Thyroid gland (tissue), 4 donors: ENCODE results near the gene FURIN. TPM values are rescaled to one million over a fixed set of nuclear protein-coding genes. Genes with fewer than 3 reads are reported as not detected.
A peak's percentile ranks its signal among the peaks of the same experiment; 100 is the strongest.
"Not testable (repeated sequence)": the region's sequence is repeated elsewhere in the genome, so short reads cannot be mapped to it uniquely, and the experiment has no call there.

Experiments
- DNase-seq, 2 donors: peaks; one replicate each; pipeline ENCODE4 v3.0.0-alpha.2; 2019
- H3K27ac ChIP-seq, 3 donors: fragments of 200-600 bp; sonication (generic); 1 replicate in 2 of 3; 2 replicates in 1 of 3; pipeline ENCODE4 v1.5.1; 2016 to 2019; ENCODE audit warnings: mild to moderate bottlenecking in 1 of 3, moderate library complexity in 1 of 3
- H3K27me3 ChIP-seq: fragments of 200-600 bp; sonication (generic); one replicate; pipeline ENCODE4 v1.5.1; 2019
- H3K36me3 ChIP-seq, 2 donors: fragments of 200-600 bp; sonication (generic); one replicate each; pipeline ENCODE4 v1.5.1; 2016 to 2019
- H3K4me1 ChIP-seq, 2 donors: fragments of 200-600 bp; sonication (generic); one replicate each; pipeline ENCODE4 v1.5.1; 2017 to 2019
- H3K4me3 ChIP-seq, 3 donors: fragments of 200-600 bp; sonication (generic); replicated peaks in 1 of 3; 1 replicate in 2 of 3; 2 replicates in 1 of 3; pipeline ENCODE4 v1.5.1; 2016; ENCODE audit warnings: mild to moderate bottlenecking in 1 of 3
- H3K9me3 ChIP-seq: fragments of 200-600 bp; sonication (generic); one replicate; pipeline ENCODE4 v1.5.1; 2017
- POLR2A ChIP-seq, 2 donors: fragments of 450-650 bp; IDR thresholded peaks; one replicate each; pipeline ENCODE4 v1.6.1; 2017; ENCODE audit warnings: antibody characterized with exemption in 2 of 2, mild to moderate bottlenecking in 2 of 2, moderate library complexity in 1 of 2
- WGBS, 2 donors: methylation state at CpG; one replicate each; pipeline ENCODE4 v1.1.5; 2017; 5-methylcytosine and 5-hydroxymethylcytosine counted together
- intact Hi-C: fragments of 100-400 bp; cut with DNase I; formaldehyde crosslinking; loops from one replicate; pipeline ENCODE4 v1.15.1; 2023
- total RNA-seq, 4 donors: library from RNA; depleted of rRNA; stranded (reverse); fragments of >200 nt; gene quantifications; one replicate each; pipeline ENCODE4 v1.2.3, GENCODE V29; 2016
- TF ChIP-seq, protein P1 (sequence below), 6 experiments: fragments of 200-600 bp in 3 of 6; fragments of 450-650 bp in 3 of 6; sonication (generic) in 3 of 6; IDR thresholded peaks; one replicate each; pipeline ENCODE4 v1.5.1; 2016 to 2019; ENCODE audit warnings: antibody characterized with exemption in 6 of 6, mild to moderate bottlenecking in 2 of 6, inconsistent platforms in 1 of 6, moderate library complexity in 1 of 6

FURIN gene
- total RNA-seq, 4 donors from 2014 or later, result 88.6 to 128 (median 102) TPM

DNA sequence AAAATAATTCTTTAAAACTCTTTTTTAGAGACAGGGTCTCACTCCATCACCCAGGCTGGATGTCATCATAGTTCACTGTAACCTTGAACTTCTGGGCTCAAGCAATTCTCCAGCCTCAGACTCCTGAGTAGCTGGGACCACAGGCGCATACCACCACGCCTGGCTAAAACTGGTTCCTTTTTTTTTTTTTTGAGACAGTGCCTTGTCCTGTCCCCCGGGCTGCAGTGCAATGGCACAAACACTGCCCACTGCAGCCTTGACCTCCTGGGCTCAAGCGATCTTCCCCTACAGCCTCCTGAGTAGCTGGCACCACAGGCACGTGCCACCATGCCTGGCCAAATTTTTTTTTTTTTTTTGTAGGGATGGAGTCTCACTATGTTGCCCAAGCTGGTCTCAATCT lies 23.7 kb upstream of the FURIN start:
- intact Hi-C loops, result no loop called here
- Histone ChIP-seq H3K4me1 (peaks cover 15 to 35% of the 10 kb centered on the region in 2 donors), H3K27me3 (no peaks in the 10 kb centered on the region), H3K36me3 (no peaks in the 10 kb centered on the region), H3K27ac (peak overlapping the region in 2 of 3 donors; percentile 53 to 67), H3K4me3 (no peak overlapping the region), H3K9me3 (no peaks in the 10 kb centered on the region)
- 86 to 89% methylated on average over 5 of the region's 5 CpGs for WGBS, 2 donors
- TF ChIP-seq, protein P1, sequence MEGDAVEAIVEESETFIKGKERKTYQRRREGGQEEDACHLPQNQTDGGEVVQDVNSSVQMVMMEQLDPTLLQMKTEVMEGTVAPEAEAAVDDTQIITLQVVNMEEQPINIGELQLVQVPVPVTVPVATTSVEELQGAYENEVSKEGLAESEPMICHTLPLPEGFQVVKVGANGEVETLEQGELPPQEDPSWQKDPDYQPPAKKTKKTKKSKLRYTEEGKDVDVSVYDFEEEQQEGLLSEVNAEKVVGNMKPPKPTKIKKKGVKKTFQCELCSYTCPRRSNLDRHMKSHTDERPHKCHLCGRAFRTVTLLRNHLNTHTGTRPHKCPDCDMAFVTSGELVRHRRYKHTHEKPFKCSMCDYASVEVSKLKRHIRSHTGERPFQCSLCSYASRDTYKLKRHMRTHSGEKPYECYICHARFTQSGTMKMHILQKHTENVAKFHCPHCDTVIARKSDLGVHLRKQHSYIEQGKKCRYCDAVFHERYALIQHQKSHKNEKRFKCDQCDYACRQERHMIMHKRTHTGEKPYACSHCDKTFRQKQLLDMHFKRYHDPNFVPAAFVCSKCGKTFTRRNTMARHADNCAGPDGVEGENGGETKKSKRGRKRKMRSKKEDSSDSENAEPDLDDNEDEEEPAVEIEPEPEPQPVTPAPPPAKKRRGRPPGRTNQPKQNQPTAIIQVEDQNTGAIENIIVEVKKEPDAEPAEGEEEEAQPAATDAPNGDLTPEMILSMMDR (IDR thresholded peaks at IDR 0.05), result no peak
- TF ChIP-seq POLR2A (IDR thresholded peaks at IDR 0.05), result no peak
- no peak for DNase-seq

DNA sequence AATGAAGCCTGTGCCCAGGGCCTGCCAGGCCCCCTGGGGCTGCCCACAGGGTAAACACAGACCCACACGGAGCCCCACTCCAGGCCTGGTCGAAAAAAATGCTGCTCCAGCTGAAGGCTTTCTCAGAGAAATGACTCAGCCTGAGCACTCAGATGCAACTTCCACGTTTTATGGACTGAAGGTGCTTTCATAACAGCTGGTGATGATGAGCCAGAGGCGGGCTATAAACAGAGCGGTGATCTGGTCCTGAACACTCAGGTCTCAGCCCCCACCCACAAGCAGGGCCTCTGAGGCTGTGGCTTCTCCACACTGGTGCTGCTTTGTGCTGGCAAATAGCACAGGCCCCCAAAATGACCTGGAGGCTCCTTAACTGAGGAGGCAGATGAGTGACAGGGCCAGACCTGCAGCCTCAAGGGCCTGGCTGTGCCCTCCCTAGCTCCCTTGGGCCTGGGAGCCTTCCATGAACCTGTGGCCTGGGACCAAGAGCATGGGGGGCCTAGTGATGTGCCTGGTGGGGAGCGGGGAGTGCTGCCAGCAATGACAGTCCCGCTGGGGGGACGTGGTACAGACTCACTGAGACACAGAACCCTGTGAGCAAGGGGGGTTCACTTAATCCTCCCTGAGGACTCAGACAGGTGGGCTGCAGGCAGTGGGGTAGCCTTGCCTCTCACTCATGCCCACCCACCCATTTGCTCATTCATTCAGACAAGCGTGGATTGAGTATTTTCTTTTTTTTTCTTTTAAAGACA lies 23.0 kb upstream of the FURIN start:
- 49 to 70% methylated on average over 8 to 9 of the region's 9 CpGs for WGBS, 2 donors
- intact Hi-C loops, result no loop called here
- no peak for TF ChIP-seq POLR2A (IDR thresholded peaks at IDR 0.05)
- TF ChIP-seq, protein P1 (IDR thresholded peaks at IDR 0.05), result no peak

DNA sequence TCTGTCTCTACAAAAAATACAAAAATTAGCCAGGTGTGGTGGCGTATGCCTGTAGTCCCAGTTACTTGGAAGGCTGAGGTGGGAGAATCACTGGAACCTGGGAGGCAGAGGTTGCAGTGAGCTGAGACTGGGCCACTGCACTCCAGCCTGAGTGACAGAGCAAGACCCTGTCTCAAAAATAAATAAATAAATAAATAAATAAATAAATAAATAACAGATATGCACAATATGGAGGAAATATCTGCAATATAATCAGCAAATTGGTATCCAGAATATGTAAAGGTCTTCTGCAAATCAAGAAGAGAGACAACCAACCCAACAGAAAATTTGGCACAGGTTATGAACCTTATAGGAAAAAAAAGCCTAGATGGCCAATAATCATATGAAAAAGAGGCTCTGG lies 19.0 kb upstream of the FURIN start:
- H3K4me3 ChIP-seq, intact Hi-C loops, H3K27ac ChIP-seq, H3K9me3 ChIP-seq, H3K27me3 ChIP-seq, DNase-seq, H3K36me3 ChIP-seq: not testable (repeated sequence)
- peaks cover 0 to 11% of the 10 kb centered on the region in 2 donors for H3K4me1 ChIP-seq
- 89 to 97% methylated on average over 1 of the region's 1 CpG for WGBS, 2 donors

More for the DNA sequence above, 23.0 kb upstream of the FURIN start:
- Histone ChIP-seq H3K4me3 (no peak overlapping the region), H3K27me3 (no peaks in the 10 kb centered on the region), H3K36me3 (no peaks in the 10 kb centered on the region), H3K27ac (peak overlapping the region in 2 of 3 donors; percentile 53 to 67), H3K9me3 (no peaks in the 10 kb centered on the region), H3K4me1 (peaks cover 8 to 29% of the 10 kb centered on the region in 2 donors)
- DNase-seq, result peak; percentile 60

DNA sequence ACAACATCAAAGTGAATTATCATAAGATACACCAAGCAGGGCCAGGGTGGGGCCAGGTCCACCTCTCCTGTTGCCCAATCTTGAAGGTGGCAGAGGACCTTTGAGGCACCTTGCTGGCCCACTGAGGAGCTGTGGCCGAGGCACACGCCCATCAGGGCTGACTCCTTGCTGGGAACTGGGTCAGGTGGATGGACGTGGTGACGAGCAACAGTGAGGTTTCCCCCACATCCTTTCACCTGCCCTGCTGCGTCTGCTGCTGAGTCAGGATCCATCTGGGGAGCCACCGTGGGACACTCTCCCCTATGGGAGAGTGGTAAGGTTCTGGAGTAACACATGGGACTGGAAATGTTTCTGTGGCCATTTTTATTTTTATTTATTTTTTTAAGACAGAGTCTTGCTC lies 17.3 kb upstream of the FURIN start:
- Histone ChIP-seq H3K27me3 (no peaks in the 10 kb centered on the region), H3K9me3 (no peaks in the 10 kb centered on the region), H3K27ac (no peak overlapping the region), H3K4me1 (peaks cover 5 to 7% of the 10 kb centered on the region in 2 donors), H3K36me3 (no peaks in the 10 kb centered on the region), H3K4me3 (no peak overlapping the region)
- intact Hi-C loops, result no loop called here
- 84 to 91% methylated on average over 6 of the region's 6 CpGs for WGBS, 2 donors
- TF ChIP-seq, protein P1 (IDR thresholded peaks at IDR 0.05), result no peak
- TF ChIP-seq POLR2A (IDR thresholded peaks at IDR 0.05), result no peak
- DNase-seq, result no peak

DNA sequence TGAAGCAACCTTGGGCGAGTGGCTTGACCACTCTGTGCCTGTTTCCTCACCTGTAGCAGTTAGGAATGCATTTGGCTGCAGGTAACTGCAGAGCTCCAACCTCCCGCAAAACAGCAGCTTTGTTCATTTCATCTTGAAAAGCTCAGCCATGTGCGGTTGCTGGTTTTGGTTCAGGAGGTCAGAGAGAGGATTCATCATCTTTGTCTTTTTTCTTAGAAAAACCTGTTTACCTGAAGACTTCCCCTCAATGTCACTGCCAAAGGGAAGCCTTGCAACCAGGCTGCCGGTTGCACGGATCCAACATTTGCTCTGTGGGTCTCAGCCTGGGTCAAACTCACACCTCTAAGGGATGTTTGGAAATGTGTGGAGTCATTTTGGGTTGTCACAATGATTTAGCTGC lies 16.4 kb upstream of the FURIN start:
- DNase-seq, result no peak
- intact Hi-C loops, result no loop called here
- Histone ChIP-seq H3K4me3 (no peak overlapping the region), H3K36me3 (no peaks in the 10 kb centered on the region), H3K27me3 (no peaks in the 10 kb centered on the region), H3K27ac (no peak overlapping the region), H3K4me1 (peaks cover 7 to 11% of the 10 kb centered on the region in 2 donors), H3K9me3 (no peaks in the 10 kb centered on the region)
- TF ChIP-seq, protein P1 (IDR thresholded peaks at IDR 0.05), result no peak
- TF ChIP-seq POLR2A (IDR thresholded peaks at IDR 0.05), result no peak
- 88 to 94% methylated on average over 5 of the region's 5 CpGs for WGBS, 2 donors
